Measurements from ENCODE around the gene SDHAF1.
"Not testable (repeated sequence)": the region's sequence is repeated elsewhere in the genome, so short reads cannot be mapped to it uniquely, and the experiment has no call there.

SDHAF1 gene

GRCh38 chr19:35995048-35995993, at the start of gene SDHAF1:
Gene SDHAF1 (plus strand): TSS chr19:35995188. CDS start chr19:35995275, 87 bp downstream.
- DNase-seq = peak; percentile 77

- no peak for DNase-seq
Measured at GRCh38 chr19:35946203-35946602, 48.8 kb upstream of the SDHAF1 start.

- no peak for DNase-seq
Measured at GRCh38 chr19:35949131-35949530, 45.9 kb upstream of the SDHAF1 start.

GRCh38 chr19:35955881-35956634, 38.9 kb upstream of the SDHAF1 start:
- no peak for DNase-seq

GRCh38 chr19:35957411-35957810, 37.6 kb upstream of the SDHAF1 start:
- not testable (repeated sequence) for DNase-seq

GRCh38 chr19:35958660-35959039, 36.3 kb upstream of the SDHAF1 start:
- no peak for DNase-seq

GRCh38 chr19:35959040-35959967, 35.7 kb upstream of the SDHAF1 start:
- no peak for DNase-seq

GRCh38 chr19:35959968-35960320, 35.0 kb upstream of the SDHAF1 start:
- DNase-seq = no peak

GRCh38 chr19:35960432-35960972, 34.5 kb upstream of the SDHAF1 start:
- no peak for DNase-seq

- DNase-seq = no peak
Measured at GRCh38 chr19:35963514-35963913, 31.5 kb upstream of the SDHAF1 start.

- DNase-seq = no peak
Measured at GRCh38 chr19:35966771-35967170, 28.2 kb upstream of the SDHAF1 start.

GRCh38 chr19:35973487-35973886, 21.5 kb upstream of the SDHAF1 start:
- DNase-seq = no peak

- DNase-seq = no peak
Measured at GRCh38 chr19:35975608-35976214, 19.3 kb upstream of the SDHAF1 start.

- DNase-seq = no peak
Measured at GRCh38 chr19:35977446-35978222, 17.4 kb upstream of the SDHAF1 start.

- DNase-seq = no peak
Measured at GRCh38 chr19:35978271-35978670, 16.7 kb upstream of the SDHAF1 start.

- DNase-seq = no peak
Measured at GRCh38 chr19:35978832-35979365, 16.1 kb upstream of the SDHAF1 start.

- DNase-seq = not testable (repeated sequence)
Measured at GRCh38 chr19:35980997-35981396, 14.0 kb upstream of the SDHAF1 start.

- DNase-seq = no peak
Measured at GRCh38 chr19:35983177-35983576, 11.8 kb upstream of the SDHAF1 start.

GRCh38 chr19:35986111-35986510, 8.9 kb upstream of the SDHAF1 start:
- DNase-seq = no peak

- DNase-seq = no peak
Measured at GRCh38 chr19:35986664-35987570, 8.1 kb upstream of the SDHAF1 start.
